Ishikawa (cell line): ENCODE data around the gene NEDD4L.

ENCODE experiments used
- CREB1 ChIP-seq: IDR thresholded peaks from 2 replicates; pipeline ENCODE4 v1.6.1; 2012; ENCODE audit warnings: low read depth
- FOXM1 ChIP-seq: IDR thresholded peaks from 2 replicates; pipeline ENCODE4 v1.6.1; 2012; ENCODE audit warnings: low read depth, borderline replicate concordance
- REST ChIP-seq: IDR thresholded peaks from 2 replicates; pipeline ENCODE4 v1.6.1; 2012; ENCODE audit warnings: low read depth, mild to moderate bottlenecking
- YY1 ChIP-seq: IDR thresholded peaks from 2 replicates; pipeline ENCODE4 v1.6.1; 2012; ENCODE audit warnings: low read depth

GRCh38 chr18:58144106-58144505 lies 100.1 kb downstream of the NEDD4L start:
- TF ChIP-seq REST = no peak
- TF ChIP-seq CREB1 = no peak
- no peak for TF ChIP-seq YY1
- no peak for TF ChIP-seq FOXM1
